Activated CD8-positive, alpha-beta T cell treated with anti-CD3 and anti-CD28 coated beads, Interleukin-2, amount 10 ng/mL, durations not matched to agents 7 days and 5 days (primary cell): ENCODE measurements around the gene DGKE. TPM values are rescaled to one million over a fixed set of nuclear protein-coding genes. Genes with fewer than 3 reads are reported as not detected.

Experiments
- ATAC-seq: fragments of 150-1000 bp; cut with Tn5 transposase; one replicate; pipeline ENCODE4 v1.10.0; 2021; ENCODE audit warnings: moderate library complexity
- CTCF ChIA-PET: fragments of 350-600 bp; sonication (Branson Sonifier 250); formaldehyde crosslinking; loops from one replicate; lab custom pipeline; 2021; ENCODE audit warnings: antibody characterized with exemption; lab: Charles Lee
- POLR2A ChIA-PET: fragments of 350-600 bp; sonication (Branson Sonifier 250); formaldehyde crosslinking; loops from one replicate; lab custom pipeline; 2021; ENCODE audit warnings: antibody characterized with exemption; lab: Charles Lee
- DNase-seq: peaks from one replicate; pipeline ENCODE4 v3.0.0-alpha.2; 2020
- H3K27ac Mint-ChIP-seq: one replicate; pipeline ENCODE4 v1.8.0; 2021; ENCODE audit warnings: mild to moderate bottlenecking, mixed read lengths
- H3K27me3 Mint-ChIP-seq: one replicate; pipeline ENCODE4 v1.8.0; 2021; ENCODE audit warnings: low read depth, mixed read lengths
- H3K36me3 Mint-ChIP-seq: one replicate; pipeline ENCODE4 v1.8.0; 2021; ENCODE audit warnings: low read depth, mixed read lengths
- H3K4me1 Mint-ChIP-seq: one replicate; pipeline ENCODE4 v1.8.0; 2021; ENCODE audit warnings: low read depth, mixed read lengths
- H3K4me3 Mint-ChIP-seq: one replicate; pipeline ENCODE4 v1.8.0; 2021; ENCODE audit warnings: mild to moderate bottlenecking, mixed read lengths
- H3K9me3 Mint-ChIP-seq: one replicate; pipeline ENCODE4 v1.8.0; 2022; ENCODE audit warnings: mixed read lengths; ENCODE audit not compliant: insufficient read depth
- total RNA-seq, 2 experiments: library from RNA; stranded (reverse); gene quantifications; one replicate each; pipeline ENCODE4 v1.2.3, GENCODE V29; 2021

DGKE gene
- total RNA-seq, 2 experiments from 2014 or later = 30.8 to 31.1 TPM

- ChIA-PET POLR2A (no interaction called here), CTCF (interaction anchor here (1.5 kb wide), 1 partner anchor 29 kb away, joined by 3 read pairs; no protein-coding TSS in a partner anchor)
- peaks cover 53% of the 10 kb centered on the region for H3K36me3 Mint-ChIP-seq
- ATAC-seq (no peak), DNase-seq (no peak)
- H3K4me3 Mint-ChIP-seq = no peak overlapping the region
- no peak overlapping the region for H3K27ac Mint-ChIP-seq
- H3K9me3 Mint-ChIP-seq = no peaks in the 10 kb centered on the region
- no peaks in the 10 kb centered on the region for H3K27me3 Mint-ChIP-seq
- H3K4me1 Mint-ChIP-seq = peaks cover 6% of the 10 kb centered on the region
Observed at GRCh38 chr17:56849131-56849530, 15.2 kb downstream of the DGKE start.

GRCh38 chr17:56850591-56850990, 16.6 kb downstream of the DGKE start:
- no peak overlapping the region for H3K4me3 Mint-ChIP-seq
- CTCF ChIA-PET = interaction anchor here (0.9 to 1.0 kb wide), 2 partner anchors 31 to 95 kb away, joined by 4 to 6 read pairs; no protein-coding TSS in a partner anchor

GRCh38 chr17:56851008-56851407, 17.1 kb downstream of the DGKE start:
- H3K36me3 Mint-ChIP-seq = peaks cover 56% of the 10 kb centered on the region
- ATAC-seq = peak; percentile 57
- no peak overlapping the region for H3K27ac Mint-ChIP-seq
- H3K9me3 Mint-ChIP-seq = no peaks in the 10 kb centered on the region
- H3K4me1 Mint-ChIP-seq = peaks cover 6% of the 10 kb centered on the region
- DNase-seq = no peak
- no peaks in the 10 kb centered on the region for H3K27me3 Mint-ChIP-seq
- H3K4me3 Mint-ChIP-seq = no peak overlapping the region
- ChIA-PET POLR2A (interaction anchor here (0.7 to 1.5 kb wide), 3 partner anchors 9 to 17 kb away, joined by 3 read pairs; partner anchors contain the start of genes C17orf67 and DGKE), CTCF (interaction anchor here (0.9 to 1.7 kb wide), 3 partner anchors 31 to 94 kb away, joined by 4 to 6 read pairs (median 4); no protein-coding TSS in a partner anchor)

More at GRCh38 chr17:56850591-56850990, 16.6 kb downstream of the DGKE start:
- no peak overlapping the region for H3K27ac Mint-ChIP-seq
- H3K4me1 Mint-ChIP-seq = peaks cover 6% of the 10 kb centered on the region
- ATAC-seq (no peak), DNase-seq (no peak)
- POLR2A ChIA-PET = interaction anchor here (0.7 to 1.5 kb wide), 3 partner anchors 8 to 17 kb away, joined by 3 read pairs; partner anchors contain the start of genes C17orf67 and DGKE
- peaks cover 55% of the 10 kb centered on the region for H3K36me3 Mint-ChIP-seq
- no peaks in the 10 kb centered on the region for H3K27me3 Mint-ChIP-seq
- H3K9me3 Mint-ChIP-seq = no peaks in the 10 kb centered on the region

- Mint-ChIP-seq H3K27me3 (no peaks in the 10 kb centered on the region), H3K36me3 (peaks cover 48% of the 10 kb centered on the region), H3K4me1 (no peaks in the 10 kb centered on the region), H3K4me3 (no peak overlapping the region), H3K27ac (no peak overlapping the region), H3K9me3 (no peaks in the 10 kb centered on the region)
- POLR2A ChIA-PET = no interaction called here
- no peak for DNase-seq
- CTCF ChIA-PET = interaction anchor here (1.0 kb wide), 1 partner anchor 42 kb away, joined by 4 read pairs; no protein-coding TSS in a partner anchor
- no peak for ATAC-seq
Observed at GRCh38 chr17:56861899-56862298, 27.9 kb downstream of the DGKE start.

GRCh38 chr17:56863974-56864373, 30.0 kb downstream of the DGKE start:
- Mint-ChIP-seq H3K27ac (no peak overlapping the region), H3K4me1 (no peaks in the 10 kb centered on the region), H3K9me3 (no peaks in the 10 kb centered on the region), H3K36me3 (peaks cover 40% of the 10 kb centered on the region), H3K27me3 (no peaks in the 10 kb centered on the region), H3K4me3 (no peak overlapping the region)
- ATAC-seq (no peak), DNase-seq (no peak)
- ChIA-PET POLR2A (no interaction called here), CTCF (interaction anchor here (3.1 kb wide), 1 partner anchor 44 kb away, joined by 9 read pairs; no protein-coding TSS in a partner anchor)

GRCh38 chr17:56866076-56866475, 32.1 kb downstream of the DGKE start:
- Mint-ChIP-seq H3K36me3 (peaks cover 42% of the 10 kb centered on the region), H3K4me3 (no peak overlapping the region), H3K27me3 (no peaks in the 10 kb centered on the region), H3K27ac (no peak overlapping the region), H3K9me3 (no peaks in the 10 kb centered on the region), H3K4me1 (peaks cover 3% of the 10 kb centered on the region)
- CTCF ChIA-PET = interaction anchor here (3.1 kb wide), 1 partner anchor 46 kb away, joined by 9 read pairs; no protein-coding TSS in a partner anchor
- DNase-seq = no peak
- ATAC-seq = no peak
- POLR2A ChIA-PET = no interaction called here

GRCh38 chr17:56866496-56866895, 32.5 kb downstream of the DGKE start:
- Mint-ChIP-seq H3K9me3 (no peaks in the 10 kb centered on the region), H3K27me3 (no peaks in the 10 kb centered on the region), H3K4me3 (no peak overlapping the region), H3K27ac (no peak overlapping the region), H3K4me1 (peaks cover 3% of the 10 kb centered on the region), H3K36me3 (peaks cover 38% of the 10 kb centered on the region)
- ATAC-seq = no peak
- CTCF ChIA-PET = interaction anchor here (3.1 kb wide), 1 partner anchor 47 kb away, joined by 9 read pairs; no protein-coding TSS in a partner anchor
- POLR2A ChIA-PET = no interaction called here
- no peak for DNase-seq

GRCh38 chr17:56867948-56868376, 34.0 kb downstream of the DGKE start:
- Mint-ChIP-seq H3K4me3 (no peak overlapping the region), H3K4me1 (peaks cover 3% of the 10 kb centered on the region), H3K27me3 (no peaks in the 10 kb centered on the region), H3K27ac (no peak overlapping the region), H3K9me3 (no peaks in the 10 kb centered on the region), H3K36me3 (peaks cover 27% of the 10 kb centered on the region)
- POLR2A ChIA-PET = no interaction called here
- DNase-seq (no peak), ATAC-seq (no peak)
- CTCF ChIA-PET = no interaction called here

- Mint-ChIP-seq H3K9me3 (no peaks in the 10 kb centered on the region), H3K4me1 (peaks cover 3% of the 10 kb centered on the region), H3K27ac (no peak overlapping the region), H3K27me3 (no peaks in the 10 kb centered on the region), H3K36me3 (peaks cover 26% of the 10 kb centered on the region), H3K4me3 (no peak overlapping the region)
- ChIA-PET POLR2A (no interaction called here), CTCF (no interaction called here)
- DNase-seq = no peak
- ATAC-seq = no peak
Observed at GRCh38 chr17:56868716-56869115, 34.8 kb downstream of the DGKE start.

GRCh38 chr17:56870081-56870651, 36.2 kb downstream of the DGKE start:
- peaks cover 2% of the 10 kb centered on the region for H3K27me3 Mint-ChIP-seq
- DNase-seq (no peak), ATAC-seq (no peak)
- ChIA-PET POLR2A (interaction anchor here (1.5 kb wide), 1 partner anchor 44 kb away, joined by 6 read pairs; the partner anchor contains the start of gene TRIM25), CTCF (interaction anchor here (1.2 to 1.4 kb wide), 2 partner anchors 25 to 69 kb away, joined by 3 to 6 read pairs; no protein-coding TSS in a partner anchor)
- H3K4me3 Mint-ChIP-seq = no peak overlapping the region
- peaks cover 19% of the 10 kb centered on the region for H3K36me3 Mint-ChIP-seq
- H3K27ac Mint-ChIP-seq = no peak overlapping the region
- peaks cover 3% of the 10 kb centered on the region for H3K4me1 Mint-ChIP-seq
- H3K9me3 Mint-ChIP-seq = no peaks in the 10 kb centered on the region

- H3K27ac Mint-ChIP-seq = no peak overlapping the region
- peaks cover 5% of the 10 kb centered on the region for H3K27me3 Mint-ChIP-seq
- ChIA-PET POLR2A (no interaction called here), CTCF (no interaction called here)
- H3K36me3 Mint-ChIP-seq = no peaks in the 10 kb centered on the region
- ATAC-seq = no peak
- DNase-seq = no peak
- H3K9me3 Mint-ChIP-seq = no peaks in the 10 kb centered on the region
- H3K4me3 Mint-ChIP-seq = no peak overlapping the region
- H3K4me1 Mint-ChIP-seq = no peaks in the 10 kb centered on the region
Observed at GRCh38 chr17:56876766-56877179, 42.8 kb downstream of the DGKE start.

GRCh38 chr17:56879280-56879679, 45.3 kb downstream of the DGKE start:
- ChIA-PET CTCF (no interaction called here), POLR2A (interaction anchor here (0.6 kb wide), 1 partner anchor 31 kb away, joined by 3 read pairs; no protein-coding TSS in a partner anchor)
- DNase-seq (no peak), ATAC-seq (no peak)
- Mint-ChIP-seq H3K27ac (no peak overlapping the region), H3K27me3 (peaks cover 5% of the 10 kb centered on the region), H3K9me3 (no peaks in the 10 kb centered on the region), H3K4me1 (no peaks in the 10 kb centered on the region), H3K4me3 (no peak overlapping the region), H3K36me3 (no peaks in the 10 kb centered on the region)
